KMS-11 (cell line): ENCODE data around the gene MORN2.

ENCODE experiments used
- H2AFZ ChIP-seq: fragments of 200-600 bp; sonication (generic); 2 replicates; pipeline ENCODE4 v1.6.1; 2016; ENCODE audit warnings: antibody characterized with exemption, mixed run types, low read depth
- H3K27ac ChIP-seq: fragments of 200-600 bp; sonication (generic); 2 replicates; pipeline ENCODE4 v1.6.1; 2016; ENCODE audit warnings: mild to moderate bottlenecking, mixed run types
- H3K27me3 ChIP-seq: fragments of 200-600 bp; sonication (generic); 2 replicates; pipeline ENCODE4 v1.6.1; 2017; ENCODE audit warnings: mild to moderate bottlenecking, low read depth, mixed run types, moderate library complexity; ENCODE audit not compliant: insufficient read depth
- H3K36me3 ChIP-seq: fragments of 200-600 bp; sonication (generic); 2 replicates; pipeline ENCODE4 v1.6.1; 2017; ENCODE audit warnings: mild to moderate bottlenecking, mixed run types; ENCODE audit not compliant: insufficient read depth
- H3K4me1 ChIP-seq: fragments of 200-600 bp; sonication (generic); 2 replicates; pipeline ENCODE4 v1.6.1; 2016; ENCODE audit warnings: mild to moderate bottlenecking, low read depth, mixed run types; ENCODE audit not compliant: poor library complexity, severe bottlenecking
- H3K4me2 ChIP-seq: fragments of 200-600 bp; sonication (generic); 2 replicates; pipeline ENCODE4 v1.7.0; 2016; ENCODE audit warnings: mild to moderate bottlenecking, mixed run types
- H3K4me3 ChIP-seq: fragments of 200-600 bp; sonication (generic); IDR thresholded peaks from 2 replicates; pipeline ENCODE4 v1.6.1; 2017; ENCODE audit warnings: low read depth, low read length, mixed read lengths; ENCODE audit not compliant: insufficient read depth
- H3K79me2 ChIP-seq: fragments of 200-600 bp; sonication (generic); 2 replicates; pipeline ENCODE4 v1.6.1; 2016; ENCODE audit warnings: low read depth, mixed run types; ENCODE audit not compliant: insufficient read depth
- H3K9ac ChIP-seq: fragments of 200-600 bp; sonication (generic); 2 replicates; pipeline ENCODE4 v1.6.1; 2016; ENCODE audit warnings: mild to moderate bottlenecking, mixed run types
- H4K20me1 ChIP-seq: fragments of 200-600 bp; sonication (generic); 2 replicates; pipeline ENCODE4 v1.6.1; 2016; ENCODE audit warnings: mild to moderate bottlenecking, mixed run types; ENCODE audit not compliant: insufficient read depth
- TF ChIP-seq, protein P1 (sequence below): fragments of 200-600 bp; sonication (generic); conservative IDR thresholded peaks from 2 replicates; pipeline ENCODE4 v1.6.1; 2017; ENCODE audit warnings: low read depth, mild to moderate bottlenecking, antibody characterized with exemption, low read length, moderate library complexity, mixed read lengths

Gene MORN2

DNA sequence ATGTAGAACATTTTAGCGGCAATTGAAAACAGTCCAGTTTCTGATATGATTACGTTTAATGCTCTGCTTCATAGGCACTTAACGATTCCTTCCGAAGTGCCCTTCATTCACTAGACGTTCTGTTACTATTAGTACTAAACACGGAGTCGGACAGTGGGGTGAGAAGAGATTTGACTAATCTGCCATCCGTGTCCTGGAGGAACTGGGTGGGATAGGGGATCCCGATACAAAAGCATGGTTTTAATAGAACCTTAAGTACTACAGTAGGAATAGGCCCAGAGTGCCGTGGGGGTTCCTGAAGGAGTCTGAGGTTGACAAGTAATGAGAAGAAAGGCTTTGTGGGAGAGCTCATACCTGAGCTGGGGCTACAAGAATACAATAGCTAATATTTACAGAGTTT lies 631 bp downstream of the MORN2 start:
- Histone ChIP-seq H3K27me3 (no peaks in the 10 kb centered on the region), H4K20me1 (no peaks in the 10 kb centered on the region), H3K4me3 (peak overlapping the region; percentile 85), H3K4me1 (peaks cover 14% of the 10 kb centered on the region), H3K9ac (peak overlapping the region; percentile 55; the same call in 1 of the 2 replicates), H3K27ac (no peak overlapping the region), H3K4me2 (peak overlapping the region; percentile 94), H2AFZ (peak overlapping the region; percentile 95), H3K36me3 (no peaks in the 10 kb centered on the region), H3K79me2 (peaks cover 8% of the 10 kb centered on the region; the same call in 1 of the 2 replicates)
- TF ChIP-seq, protein P1, sequence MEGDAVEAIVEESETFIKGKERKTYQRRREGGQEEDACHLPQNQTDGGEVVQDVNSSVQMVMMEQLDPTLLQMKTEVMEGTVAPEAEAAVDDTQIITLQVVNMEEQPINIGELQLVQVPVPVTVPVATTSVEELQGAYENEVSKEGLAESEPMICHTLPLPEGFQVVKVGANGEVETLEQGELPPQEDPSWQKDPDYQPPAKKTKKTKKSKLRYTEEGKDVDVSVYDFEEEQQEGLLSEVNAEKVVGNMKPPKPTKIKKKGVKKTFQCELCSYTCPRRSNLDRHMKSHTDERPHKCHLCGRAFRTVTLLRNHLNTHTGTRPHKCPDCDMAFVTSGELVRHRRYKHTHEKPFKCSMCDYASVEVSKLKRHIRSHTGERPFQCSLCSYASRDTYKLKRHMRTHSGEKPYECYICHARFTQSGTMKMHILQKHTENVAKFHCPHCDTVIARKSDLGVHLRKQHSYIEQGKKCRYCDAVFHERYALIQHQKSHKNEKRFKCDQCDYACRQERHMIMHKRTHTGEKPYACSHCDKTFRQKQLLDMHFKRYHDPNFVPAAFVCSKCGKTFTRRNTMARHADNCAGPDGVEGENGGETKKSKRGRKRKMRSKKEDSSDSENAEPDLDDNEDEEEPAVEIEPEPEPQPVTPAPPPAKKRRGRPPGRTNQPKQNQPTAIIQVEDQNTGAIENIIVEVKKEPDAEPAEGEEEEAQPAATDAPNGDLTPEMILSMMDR: no peak

DNA sequence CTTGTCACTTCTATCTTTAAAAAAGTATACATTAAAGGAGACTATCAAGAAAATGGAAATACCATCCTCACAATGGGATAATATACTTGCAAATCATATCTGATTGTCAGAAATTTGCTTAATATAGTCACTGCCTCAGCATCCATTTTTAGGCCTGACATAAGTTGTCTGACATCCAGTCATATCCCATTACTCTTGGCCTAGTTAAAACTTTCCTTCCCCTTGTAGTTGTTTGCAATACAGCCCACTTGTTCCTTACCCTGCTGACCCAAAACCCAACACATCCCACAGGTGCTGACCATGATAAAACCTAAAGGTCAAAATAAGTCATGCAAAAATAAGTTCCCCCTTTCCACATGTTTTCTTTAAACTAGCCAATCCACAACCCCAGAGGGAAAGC lies 10.3 kb downstream of the MORN2 start:
- Histone ChIP-seq H3K4me2 (no peak overlapping the region), H3K4me1 (no peaks in the 10 kb centered on the region), H3K4me3 (no peak overlapping the region), H3K27ac (no peak overlapping the region), H3K27me3 (no peaks in the 10 kb centered on the region), H3K79me2 (no peaks in the 10 kb centered on the region), H3K36me3 (no peaks in the 10 kb centered on the region), H3K9ac (no peak overlapping the region), H4K20me1 (no peaks in the 10 kb centered on the region), H2AFZ (no peak overlapping the region)
- TF ChIP-seq, protein P1: no peak

DNA sequence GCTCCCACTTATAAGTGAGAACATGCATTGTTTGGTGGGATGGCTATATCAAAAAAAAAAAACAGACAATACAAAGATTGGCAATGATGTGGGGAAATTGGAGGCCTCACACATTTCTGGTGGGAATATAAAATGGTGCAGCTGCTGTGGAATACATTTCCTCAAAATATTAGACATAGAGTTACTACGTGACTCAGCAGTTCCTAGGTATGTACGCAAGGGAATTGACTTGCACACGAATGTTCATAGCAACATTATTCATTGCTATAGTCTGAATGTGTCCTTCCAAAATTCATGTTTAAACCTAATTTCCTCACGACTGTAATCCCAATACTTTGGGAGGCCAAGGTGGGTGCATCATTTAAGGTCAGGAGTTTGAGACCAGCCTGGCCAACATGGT lies 11.6 kb downstream of the MORN2 start:
- Histone ChIP-seq H3K4me3 (no peak overlapping the region), H3K4me2 (no peak overlapping the region), H2AFZ (no peak overlapping the region), H3K9ac (no peak overlapping the region), H3K79me2 (no peaks in the 10 kb centered on the region), H3K27ac (no peak overlapping the region), H4K20me1 (no peaks in the 10 kb centered on the region), H3K27me3 (no peaks in the 10 kb centered on the region), H3K4me1 (no peaks in the 10 kb centered on the region), H3K36me3 (no peaks in the 10 kb centered on the region)
- TF ChIP-seq, protein P1: no peak

DNA sequence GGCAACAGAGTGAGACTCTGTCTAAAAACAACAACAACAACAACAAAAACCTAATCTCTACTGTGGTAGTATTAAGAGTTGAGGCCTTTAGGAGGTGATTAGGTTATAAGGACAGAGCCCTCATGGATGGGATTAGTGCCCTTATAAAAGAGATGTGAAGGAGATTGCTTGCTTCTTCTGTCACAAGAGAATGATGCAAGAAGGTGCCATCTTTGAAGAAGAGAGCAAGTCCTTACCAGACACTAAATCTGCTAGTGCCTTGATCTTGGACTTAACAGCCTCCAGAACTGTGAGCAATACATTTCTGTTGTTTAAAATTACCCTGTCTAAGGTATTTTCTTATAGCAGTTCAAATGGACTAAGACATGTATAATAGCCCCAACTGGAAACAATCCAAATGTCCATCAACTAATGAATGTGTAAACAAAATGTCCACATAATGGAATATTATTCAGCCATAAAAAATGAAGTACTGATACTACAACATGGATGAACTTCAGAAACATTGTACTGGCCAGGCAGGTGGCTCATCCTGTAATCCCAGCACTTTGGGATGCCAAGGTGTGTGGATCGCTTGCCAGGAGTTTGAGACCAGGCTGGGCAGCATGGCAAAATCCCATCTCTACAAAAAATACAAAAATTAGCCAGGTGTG lies 12.3 kb downstream of the MORN2 start:
- Histone ChIP-seq H3K4me1 (no peaks in the 10 kb centered on the region), H3K36me3 (no peaks in the 10 kb centered on the region), H2AFZ (no peak overlapping the region), H3K27me3 (no peaks in the 10 kb centered on the region), H3K4me3 (no peak overlapping the region), H3K9ac (no peak overlapping the region), H3K4me2 (no peak overlapping the region), H3K79me2 (no peaks in the 10 kb centered on the region), H3K27ac (no peak overlapping the region), H4K20me1 (no peaks in the 10 kb centered on the region)
- TF ChIP-seq, protein P1: no peak
